KMS-11 (cell line): ENCODE results near the gene CLBA1.
A peak's percentile ranks its signal among the peaks of the same experiment; 100 is the strongest.

Experiments
- H2AFZ ChIP-seq: fragments of 200-600 bp; sonication (generic); 2 replicates; pipeline ENCODE4 v1.6.1; 2016; ENCODE audit warnings: antibody characterized with exemption, mixed run types, low read depth
- H3K27ac ChIP-seq: fragments of 200-600 bp; sonication (generic); 2 replicates; pipeline ENCODE4 v1.6.1; 2016; ENCODE audit warnings: mild to moderate bottlenecking, mixed run types
- H3K27me3 ChIP-seq: fragments of 200-600 bp; sonication (generic); 2 replicates; pipeline ENCODE4 v1.6.1; 2017; ENCODE audit warnings: mild to moderate bottlenecking, low read depth, mixed run types, moderate library complexity; ENCODE audit not compliant: insufficient read depth
- H3K36me3 ChIP-seq: fragments of 200-600 bp; sonication (generic); 2 replicates; pipeline ENCODE4 v1.6.1; 2017; ENCODE audit warnings: mild to moderate bottlenecking, mixed run types; ENCODE audit not compliant: insufficient read depth
- H3K4me1 ChIP-seq: fragments of 200-600 bp; sonication (generic); 2 replicates; pipeline ENCODE4 v1.6.1; 2016; ENCODE audit warnings: mild to moderate bottlenecking, low read depth, mixed run types; ENCODE audit not compliant: poor library complexity, severe bottlenecking
- H3K4me2 ChIP-seq: fragments of 200-600 bp; sonication (generic); 2 replicates; pipeline ENCODE4 v1.7.0; 2016; ENCODE audit warnings: mild to moderate bottlenecking, mixed run types
- H3K4me3 ChIP-seq: fragments of 200-600 bp; sonication (generic); IDR thresholded peaks from 2 replicates; pipeline ENCODE4 v1.6.1; 2017; ENCODE audit warnings: low read depth, low read length, mixed read lengths; ENCODE audit not compliant: insufficient read depth
- H3K79me2 ChIP-seq: fragments of 200-600 bp; sonication (generic); 2 replicates; pipeline ENCODE4 v1.6.1; 2016; ENCODE audit warnings: low read depth, mixed run types; ENCODE audit not compliant: insufficient read depth
- H3K9ac ChIP-seq: fragments of 200-600 bp; sonication (generic); 2 replicates; pipeline ENCODE4 v1.6.1; 2016; ENCODE audit warnings: mild to moderate bottlenecking, mixed run types
- H4K20me1 ChIP-seq: fragments of 200-600 bp; sonication (generic); 2 replicates; pipeline ENCODE4 v1.6.1; 2016; ENCODE audit warnings: mild to moderate bottlenecking, mixed run types; ENCODE audit not compliant: insufficient read depth
- TF ChIP-seq, protein P1 (sequence below): fragments of 200-600 bp; sonication (generic); conservative IDR thresholded peaks from 2 replicates; pipeline ENCODE4 v1.6.1; 2017; ENCODE audit warnings: low read depth, mild to moderate bottlenecking, antibody characterized with exemption, low read length, moderate library complexity, mixed read lengths

Gene CLBA1

DNA sequence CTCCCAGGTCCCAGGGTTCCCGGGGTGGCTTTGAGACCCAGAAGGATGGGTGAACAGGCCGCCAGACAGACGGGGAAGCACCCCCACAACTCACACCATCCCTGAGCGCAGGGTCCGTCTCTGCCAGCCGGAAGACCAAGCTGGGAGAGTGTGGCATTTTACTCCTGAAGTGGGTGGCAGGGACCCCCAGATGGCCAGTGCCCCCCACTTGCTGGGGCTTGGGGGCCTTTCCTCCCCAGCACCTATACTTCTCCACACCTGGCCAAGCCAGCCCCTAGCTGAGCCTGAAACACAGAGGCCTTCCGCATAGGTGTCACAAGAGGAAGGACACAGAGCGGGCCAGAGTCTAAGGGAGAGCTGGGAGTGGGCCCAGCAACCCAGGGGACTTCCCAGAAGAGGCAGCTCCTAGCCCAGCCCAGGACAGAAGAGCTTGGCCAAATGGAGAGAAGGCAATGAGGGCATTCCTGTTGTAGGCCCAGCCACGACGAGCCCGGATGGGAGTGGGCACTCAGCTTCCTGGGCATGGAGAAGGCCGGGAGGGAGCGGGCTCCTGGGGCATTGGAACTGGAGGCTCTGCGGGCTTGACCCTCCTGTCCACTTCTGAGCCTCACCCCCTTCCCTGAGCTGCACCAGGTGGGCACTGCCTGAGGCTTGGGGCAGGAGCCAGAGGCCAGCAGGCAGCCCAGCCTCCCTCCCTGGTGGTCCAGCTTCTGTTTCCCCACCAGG is 10.8 kb upstream of the CLBA1 start:
- no peak overlapping the region for H3K4me3 ChIP-seq
- no peak overlapping the region for H3K27ac ChIP-seq
- peaks cover 10% of the 10 kb centered on the region for H3K4me1 ChIP-seq
- H3K79me2 ChIP-seq: no peaks in the 10 kb centered on the region
- no peaks in the 10 kb centered on the region for H3K27me3 ChIP-seq
- H3K4me2 ChIP-seq: no peak overlapping the region
- no peak overlapping the region for H2AFZ ChIP-seq
- H4K20me1 ChIP-seq: no peaks in the 10 kb centered on the region
- TF ChIP-seq, protein P1, sequence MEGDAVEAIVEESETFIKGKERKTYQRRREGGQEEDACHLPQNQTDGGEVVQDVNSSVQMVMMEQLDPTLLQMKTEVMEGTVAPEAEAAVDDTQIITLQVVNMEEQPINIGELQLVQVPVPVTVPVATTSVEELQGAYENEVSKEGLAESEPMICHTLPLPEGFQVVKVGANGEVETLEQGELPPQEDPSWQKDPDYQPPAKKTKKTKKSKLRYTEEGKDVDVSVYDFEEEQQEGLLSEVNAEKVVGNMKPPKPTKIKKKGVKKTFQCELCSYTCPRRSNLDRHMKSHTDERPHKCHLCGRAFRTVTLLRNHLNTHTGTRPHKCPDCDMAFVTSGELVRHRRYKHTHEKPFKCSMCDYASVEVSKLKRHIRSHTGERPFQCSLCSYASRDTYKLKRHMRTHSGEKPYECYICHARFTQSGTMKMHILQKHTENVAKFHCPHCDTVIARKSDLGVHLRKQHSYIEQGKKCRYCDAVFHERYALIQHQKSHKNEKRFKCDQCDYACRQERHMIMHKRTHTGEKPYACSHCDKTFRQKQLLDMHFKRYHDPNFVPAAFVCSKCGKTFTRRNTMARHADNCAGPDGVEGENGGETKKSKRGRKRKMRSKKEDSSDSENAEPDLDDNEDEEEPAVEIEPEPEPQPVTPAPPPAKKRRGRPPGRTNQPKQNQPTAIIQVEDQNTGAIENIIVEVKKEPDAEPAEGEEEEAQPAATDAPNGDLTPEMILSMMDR: no peak
- no peaks in the 10 kb centered on the region for H3K36me3 ChIP-seq
- no peak overlapping the region for H3K9ac ChIP-seq

DNA sequence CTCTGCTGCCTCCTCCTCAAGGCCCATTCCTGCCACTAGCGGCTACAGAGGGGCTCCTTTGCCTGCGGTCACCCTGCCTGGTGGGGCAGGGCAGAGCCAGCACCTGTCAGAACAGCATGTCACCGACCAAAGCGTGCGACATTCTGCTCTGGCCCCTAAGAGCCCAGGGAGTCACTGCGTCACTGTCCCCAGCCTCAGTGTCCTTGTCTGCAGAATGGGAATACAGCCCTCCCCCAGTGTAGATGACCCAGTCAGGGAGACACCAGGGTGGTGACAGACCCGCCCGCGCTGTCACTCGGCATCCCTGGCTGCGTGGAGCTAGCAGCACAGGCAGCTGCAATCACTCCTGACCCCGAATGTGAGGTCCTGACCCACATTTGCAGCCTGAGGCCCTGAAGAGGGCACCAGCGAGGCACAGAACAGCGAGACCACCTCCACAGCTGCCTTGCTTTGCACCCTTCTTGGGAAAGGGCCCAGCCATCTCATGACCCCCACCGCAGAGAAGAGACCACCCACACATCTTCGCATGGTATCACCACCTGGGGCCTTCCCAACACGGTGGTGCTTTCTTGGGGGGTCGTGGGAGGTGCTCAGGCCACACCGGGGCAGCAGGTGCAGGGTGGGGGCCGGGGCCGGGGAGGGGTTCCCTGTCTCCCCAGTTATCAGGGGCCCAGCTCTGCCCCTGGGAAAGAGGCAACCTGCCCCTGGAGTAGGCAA is 9.9 kb upstream of the CLBA1 start:
- Histone ChIP-seq H2AFZ (peak overlapping the region; percentile 54; the same call in 1 of the 2 replicates), H3K27me3 (no peaks in the 10 kb centered on the region), H3K36me3 (no peaks in the 10 kb centered on the region), H3K4me2 (0 out of 2 replicates have a peak overlapping the region, but pooled peaks have one; percentile 9), H3K9ac (no peak overlapping the region), H3K27ac (no peak overlapping the region), H4K20me1 (no peaks in the 10 kb centered on the region), H3K4me1 (peaks cover 10% of the 10 kb centered on the region), H3K4me3 (no peak overlapping the region), H3K79me2 (no peaks in the 10 kb centered on the region)
- TF ChIP-seq, protein P1: no peak; the same call in 1 of the 2 replicates

DNA sequence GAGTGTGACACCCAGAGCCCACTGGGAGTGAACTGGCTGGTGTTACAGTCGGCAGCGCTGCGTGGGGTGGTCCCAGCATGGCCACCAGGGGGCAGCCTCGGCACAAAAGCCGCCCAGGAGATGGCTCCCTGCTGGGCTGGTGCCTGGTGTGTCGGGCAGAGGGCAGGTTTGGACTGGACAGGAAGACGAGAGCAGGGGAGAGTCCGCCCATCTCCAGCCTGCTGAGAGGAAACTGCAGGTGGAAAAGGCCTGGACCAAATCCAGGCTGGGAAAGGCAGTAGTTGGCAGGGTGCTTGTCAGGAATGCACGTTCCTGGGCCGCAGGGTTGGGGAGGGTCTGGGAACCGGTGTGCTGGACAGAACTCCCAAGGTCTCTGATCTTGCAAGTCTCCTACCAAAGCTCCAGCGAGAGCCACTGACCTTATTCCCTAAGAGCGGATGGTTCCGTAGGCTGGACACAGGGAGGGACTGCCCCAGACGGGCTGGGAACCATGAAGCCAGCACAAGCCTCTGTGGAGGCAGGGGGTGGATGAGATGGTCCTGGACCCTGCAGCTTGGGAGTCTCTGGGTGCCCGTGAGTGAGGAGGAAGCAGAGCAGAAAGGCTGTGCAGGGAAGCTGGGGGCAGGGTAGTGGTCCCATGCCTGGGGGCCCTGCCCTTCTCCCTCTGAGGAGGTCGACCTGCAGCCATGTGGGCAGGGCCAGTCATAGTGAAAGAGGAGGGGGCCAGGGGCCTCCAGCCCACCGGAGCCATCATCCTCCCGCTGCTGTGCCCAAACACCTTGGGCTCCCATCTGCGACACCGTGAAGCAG is 9.2 kb upstream of the CLBA1 start:
- TF ChIP-seq, protein P1: peak; percentile 74
- H4K20me1 ChIP-seq: no peaks in the 10 kb centered on the region
- H2AFZ ChIP-seq: 0 out of 2 replicates have a peak overlapping the region, but pooled peaks have one; percentile 54
- no peak overlapping the region for H3K4me3 ChIP-seq
- no peaks in the 10 kb centered on the region for H3K79me2 ChIP-seq
- peaks cover 10% of the 10 kb centered on the region for H3K4me1 ChIP-seq
- H3K27ac ChIP-seq: no peak overlapping the region
- H3K36me3 ChIP-seq: no peaks in the 10 kb centered on the region
- no peak overlapping the region for H3K9ac ChIP-seq
- H3K27me3 ChIP-seq: no peaks in the 10 kb centered on the region
- 0 out of 2 replicates have a peak overlapping the region, but pooled peaks have one; percentile 9 for H3K4me2 ChIP-seq

DNA sequence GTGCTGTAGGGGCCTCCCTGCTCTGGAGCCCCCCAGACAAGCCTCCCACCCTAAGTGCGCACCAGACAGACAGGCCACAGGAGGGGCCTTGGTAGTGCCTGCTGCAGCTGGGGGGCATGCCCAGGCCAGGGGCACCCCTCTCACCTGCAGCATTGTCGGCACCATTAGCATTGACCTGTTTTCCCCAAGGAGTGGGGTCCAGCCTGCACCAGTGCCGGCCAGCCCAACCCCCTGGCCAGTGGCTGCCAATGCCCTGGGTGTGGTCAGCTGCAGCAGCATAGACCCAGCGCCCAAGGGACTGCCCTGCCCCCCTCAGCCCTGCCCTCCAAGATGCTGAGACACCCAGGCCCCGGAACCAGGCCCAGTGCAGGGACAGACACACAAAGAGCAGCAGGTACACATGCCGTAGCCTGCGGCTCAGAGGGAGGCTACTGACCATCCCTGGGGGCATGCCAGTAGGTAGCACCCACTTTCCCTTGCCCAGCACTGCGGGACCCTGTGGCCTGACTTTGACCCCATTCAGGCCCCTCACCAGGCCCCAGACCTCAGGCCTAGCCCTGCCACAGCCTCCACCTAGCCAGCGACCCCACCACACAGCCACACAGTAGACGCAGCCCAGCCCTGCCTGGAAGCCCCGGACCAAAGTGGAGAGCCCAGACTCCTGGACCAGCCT is 8.4 kb upstream of the CLBA1 start:
- Histone ChIP-seq H2AFZ (no peak overlapping the region), H3K79me2 (no peaks in the 10 kb centered on the region), H3K9ac (no peak overlapping the region), H4K20me1 (no peaks in the 10 kb centered on the region), H3K4me2 (peak overlapping the region; percentile 21; the same call in 1 of the 2 replicates), H3K4me1 (peaks cover 15% of the 10 kb centered on the region), H3K27ac (no peak overlapping the region), H3K27me3 (no peaks in the 10 kb centered on the region), H3K4me3 (no peak overlapping the region), H3K36me3 (no peaks in the 10 kb centered on the region)
- TF ChIP-seq, protein P1: no peak
